GF-D8 (cell line): Measurements from ENCODE around the gene EEPD1.

Source experiments
- DNase-seq: peaks from one replicate; lab custom pipeline; 2025; lab: John Stamatoyannopoulos, UW

The EEPD1 gene

DNA sequence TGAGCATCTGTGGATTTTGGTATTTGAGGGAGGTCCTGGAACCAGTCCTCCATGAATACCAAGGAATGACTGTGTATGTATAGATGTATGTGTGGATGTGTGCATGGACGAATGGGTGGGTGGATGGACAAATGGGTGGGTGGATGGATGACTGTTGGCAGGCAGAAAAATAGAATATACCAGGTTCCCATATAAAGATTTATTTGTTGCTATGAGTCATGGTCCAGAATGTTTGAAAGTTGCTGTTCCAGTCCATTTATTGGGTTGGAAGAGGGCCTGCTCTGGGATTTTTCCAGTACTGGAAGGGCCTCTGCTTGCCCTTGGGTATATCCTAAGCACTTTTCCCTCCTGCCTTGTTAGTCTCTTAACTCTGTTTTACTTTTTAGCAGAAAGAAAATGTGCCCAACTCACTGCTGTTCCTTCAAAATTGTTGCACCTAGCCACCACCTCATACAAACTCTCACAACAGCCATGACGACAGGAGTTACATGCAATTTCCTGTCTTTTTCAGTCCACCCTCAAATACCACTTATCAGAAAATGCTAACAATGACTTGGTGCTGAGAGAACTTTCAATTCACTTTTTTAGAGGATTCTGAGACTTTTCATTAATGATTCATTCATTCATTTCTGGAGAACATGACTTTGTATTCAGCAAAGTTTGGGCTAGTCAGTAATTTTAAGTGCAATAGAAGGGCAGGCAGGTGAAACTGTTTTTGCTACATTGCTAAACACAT is 108.1 kb downstream of the EEPD1 start:
- peak; percentile 45 for DNase-seq

DNA sequence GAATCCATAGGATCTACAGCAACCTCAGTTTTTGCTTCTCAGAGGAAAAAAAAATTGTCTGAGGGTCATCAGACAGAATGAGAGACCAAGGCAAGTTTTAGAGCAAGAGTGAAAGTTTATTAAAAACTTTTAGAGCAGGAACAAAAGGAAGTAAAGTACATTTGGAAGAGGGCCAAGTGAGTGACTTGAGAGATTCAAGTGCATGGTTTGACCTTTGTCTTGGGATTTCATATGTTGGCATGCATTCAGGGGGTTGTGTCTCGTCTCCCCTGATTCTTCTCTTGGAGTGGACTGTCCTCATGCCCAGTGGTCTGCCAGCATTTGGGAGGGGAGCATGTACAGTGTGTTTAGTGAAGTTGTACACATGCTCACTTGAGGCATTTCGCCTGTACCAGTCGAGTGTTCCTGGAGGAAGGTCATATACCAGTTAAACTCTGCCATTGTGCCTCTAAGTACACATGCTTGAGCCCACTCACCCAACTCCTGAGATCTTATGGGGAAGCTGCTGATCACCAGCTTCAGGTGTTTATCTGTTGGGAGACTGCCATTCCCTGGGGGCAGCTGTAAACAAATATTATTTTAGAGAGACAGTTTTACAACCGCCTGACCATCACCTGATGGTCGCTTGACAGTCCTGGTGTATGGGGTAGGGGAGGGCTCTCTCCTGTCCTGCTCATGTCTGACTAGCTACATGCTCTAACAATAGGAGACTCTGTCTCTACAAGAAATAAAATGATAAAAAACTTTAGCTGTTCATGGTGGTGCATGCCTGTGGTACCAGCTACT is 109.4 kb downstream of the EEPD1 start:
- DNase-seq, result no peak

GRCh38 chr7:36263095-36263484 is 110.0 kb downstream of the EEPD1 start:
- no peak for DNase-seq

GRCh38 chr7:36264123-36264801 is 111.2 kb downstream of the EEPD1 start:
- peak; percentile 85 for DNase-seq

GRCh38 chr7:36264913-36265516 is 112.0 kb downstream of the EEPD1 start:
- DNase-seq, result no peak

DNA sequence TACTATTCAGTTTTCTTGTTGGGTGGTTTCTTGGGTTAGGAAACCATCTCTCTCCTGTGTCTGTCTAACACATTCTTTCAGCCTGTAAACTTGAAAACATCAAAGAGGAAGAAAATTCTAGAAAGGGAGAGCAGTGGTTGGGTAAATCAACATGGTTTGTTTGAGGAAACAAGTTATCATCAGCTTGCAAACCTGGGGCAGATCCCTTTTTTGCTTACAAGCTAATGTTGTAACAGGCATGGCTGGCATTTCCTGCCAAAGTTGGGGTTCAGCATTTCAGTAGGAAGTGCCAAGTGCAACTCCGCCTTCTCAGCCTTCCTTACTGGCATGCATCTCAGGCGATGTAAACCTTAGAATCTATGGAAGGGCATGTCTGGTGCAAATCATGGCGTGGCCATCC is 112.6 kb downstream of the EEPD1 start:
- peak; percentile 51 for DNase-seq

GRCh38 chr7:36266190-36266589 is 113.1 kb downstream of the EEPD1 start:
- no peak for DNase-seq

GRCh38 chr7:36266683-36267082 is 113.6 kb downstream of the EEPD1 start:
- no peak for DNase-seq

- no peak for DNase-seq
Observed at GRCh38 chr7:36272211-36272566, 119.1 kb downstream of the EEPD1 start.

- no peak for DNase-seq
Observed at GRCh38 chr7:36272567-36273269, 119.7 kb downstream of the EEPD1 start.

DNA sequence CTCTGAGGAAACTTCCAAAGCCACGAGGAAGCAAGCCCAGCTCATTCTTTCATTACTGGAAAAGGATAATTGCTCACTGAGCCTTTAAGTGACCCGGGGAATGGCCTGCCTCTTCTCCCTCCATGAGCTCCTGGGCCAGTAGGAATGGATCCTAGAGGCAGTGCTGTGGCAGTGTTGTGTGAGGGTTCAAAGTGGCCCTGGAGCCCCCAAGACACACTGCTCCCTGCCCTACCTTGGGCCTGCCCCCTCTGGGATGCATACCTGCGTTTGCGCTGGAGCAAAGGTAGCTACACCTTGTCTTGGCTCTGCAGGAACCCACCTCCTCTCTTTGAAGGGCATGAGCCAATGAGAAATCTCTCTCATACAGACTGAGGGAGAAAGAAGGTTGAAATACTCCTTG is 120.8 kb downstream of the EEPD1 start:
- no peak for DNase-seq

DNA sequence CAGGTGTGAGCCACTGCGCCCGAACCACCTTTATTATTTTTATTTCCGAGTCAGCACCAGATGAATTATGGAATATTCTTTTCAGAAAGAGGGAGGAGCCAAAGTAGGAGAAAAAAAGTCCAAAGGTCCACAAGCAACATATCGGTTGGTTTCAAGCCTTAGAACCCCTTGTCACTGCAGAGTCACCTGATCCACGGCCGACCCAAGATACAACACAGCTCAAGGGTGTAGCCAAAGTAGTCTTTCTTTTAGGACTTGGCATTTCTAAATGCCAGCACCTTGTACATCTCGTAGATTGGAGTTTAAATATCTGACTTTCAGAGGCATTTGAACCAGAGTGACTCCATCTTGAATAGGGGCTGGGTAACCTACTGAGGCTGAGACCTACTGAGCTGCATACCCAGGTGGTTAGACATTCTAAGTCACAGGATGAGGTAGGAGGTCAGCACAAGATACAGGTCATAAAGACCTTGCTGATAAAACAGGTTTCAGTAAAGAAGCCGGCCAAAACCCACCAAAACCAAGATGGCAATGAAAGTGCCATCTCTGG is 122.8 kb downstream of the EEPD1 start:
- DNase-seq, result no peak

- no peak for DNase-seq
Observed at GRCh38 chr7:36276428-36277248, 123.6 kb downstream of the EEPD1 start.

GRCh38 chr7:36277249-36277542 is 124.1 kb downstream of the EEPD1 start:
- no peak for DNase-seq

DNA sequence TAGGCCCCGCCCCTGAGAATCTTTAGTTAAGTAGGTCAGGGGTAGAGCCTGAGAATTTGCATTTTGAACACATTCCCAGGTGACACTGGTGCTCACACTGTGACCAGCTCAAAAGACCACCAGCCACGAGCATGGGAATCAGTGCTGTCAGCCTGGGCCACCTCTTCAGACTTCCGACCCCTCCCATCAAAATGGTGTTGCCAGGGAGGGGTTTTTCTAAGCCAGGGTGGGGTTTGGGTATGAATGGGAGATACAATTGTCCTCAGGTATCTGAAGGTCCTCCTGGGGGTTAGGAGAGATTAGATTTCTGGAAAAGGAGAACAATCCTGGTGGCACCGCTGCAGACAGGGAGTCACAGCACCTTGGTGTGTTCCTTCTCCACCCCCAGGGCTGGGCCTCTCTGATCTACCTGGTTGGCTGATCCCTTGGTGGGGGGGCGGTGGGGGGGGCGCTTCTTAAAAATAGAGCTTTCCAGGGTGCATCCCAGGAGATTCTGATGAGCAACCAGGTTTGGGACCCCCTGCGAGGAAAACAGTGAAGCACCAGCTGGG is 125.1 kb downstream of the EEPD1 start:
- DNase-seq, result no peak

GRCh38 chr7:36278620-36279172 is 125.6 kb downstream of the EEPD1 start:
- DNase-seq, result no peak

DNA sequence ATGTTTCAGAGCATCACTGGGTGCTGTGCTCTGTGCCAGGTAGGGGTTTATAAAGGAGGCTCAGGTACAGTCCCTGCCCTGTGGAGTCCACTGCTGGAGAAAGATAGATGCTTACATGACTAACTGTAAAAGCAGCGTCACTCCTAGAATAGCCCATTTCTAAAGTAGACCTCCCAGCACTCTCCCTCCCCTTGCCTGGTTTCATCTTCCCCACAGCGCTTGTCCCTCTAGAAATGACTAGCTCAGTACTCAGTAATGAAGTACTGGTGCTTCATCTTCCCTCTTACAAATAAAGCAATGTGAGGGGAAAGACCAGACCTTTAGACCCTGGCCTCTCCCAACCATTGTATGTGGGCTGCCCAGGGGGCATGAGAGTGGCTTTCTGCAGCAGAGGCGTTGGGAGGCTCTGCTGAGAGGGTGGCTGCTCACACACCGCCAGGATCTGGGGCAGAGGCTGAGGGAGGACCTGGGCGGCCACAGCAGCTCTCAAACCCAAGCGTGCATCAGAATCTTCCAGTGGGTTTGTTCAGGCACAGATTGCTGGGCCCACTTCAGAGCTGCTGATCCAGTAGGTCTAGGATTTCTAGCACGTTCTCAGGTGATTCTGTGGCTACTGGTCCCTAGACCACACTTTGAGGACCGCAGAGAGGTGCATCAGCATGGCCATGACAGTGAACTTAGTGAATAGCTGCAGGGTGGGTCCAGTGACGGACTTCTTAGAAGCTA is 126.3 kb downstream of the EEPD1 start:
- no peak for DNase-seq

GRCh38 chr7:36279926-36280315 is 126.9 kb downstream of the EEPD1 start:
- DNase-seq, result no peak
